ENCODE data around the gene CCDC157.

- TF ChIP-seq CTCF (IDR thresholded peaks at IDR 0.05; ENCODE audit: low read depth, low read length, missing input control) (no peak), RAD21 (IDR thresholded peaks at IDR 0.05) (no peak), FOXA1 (IDR thresholded peaks at IDR 0.05) (no peak), MAX (IDR thresholded peaks at IDR 0.05) (no peak), EGR1 (IDR thresholded peaks at IDR 0.05; ENCODE audit: low read depth in 2 of 2) (no peak), YY1 (IDR thresholded peaks at IDR 0.05) (no peak), ZBTB33 (IDR thresholded peaks at IDR 0.05) (no peak), TAF1 (conservative IDR thresholded peaks at IDR 0.05) (no peak), ATF3 (IDR thresholded peaks at IDR 0.05) (no peak), REST (IDR thresholded peaks at IDR 0.05) (no peak)
Measured at GRCh38 chr22:30425327-30425615, 68.5 kb downstream of the CCDC157 start.

Data from liver (tissue), 3 donors.